ENCODE results near the gene FCMR. TPM values are rescaled to one million over a fixed set of nuclear protein-coding genes. Genes with fewer than 3 reads are reported as not detected.

The FCMR gene
- total and polyA plus RNA-seq, 10 of the 15 experiments (the other 5 are each of a cell fraction or from before 2014, with no cell fraction given), result 79.7 to 245 (median 123) TPM

DNA sequence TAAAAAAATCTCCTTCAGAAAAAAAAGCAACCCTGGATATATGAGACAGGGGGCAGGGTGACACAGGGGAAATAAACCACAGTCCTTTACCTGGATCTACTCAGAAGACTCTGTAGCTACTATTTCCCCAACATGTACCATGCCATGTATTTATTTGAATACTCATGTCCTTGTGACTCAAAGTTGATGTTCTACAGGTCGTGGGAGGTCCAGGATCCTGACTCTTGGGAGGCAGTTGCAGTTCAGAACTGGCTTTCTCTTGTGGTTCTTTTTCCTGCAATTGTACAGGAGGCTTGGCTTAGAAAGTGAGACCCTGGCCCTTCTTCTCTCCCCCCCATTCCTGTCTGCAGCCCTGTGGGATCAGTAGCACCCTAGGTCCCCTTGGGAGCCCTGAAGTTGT is 30.3 kb downstream of the FCMR start:
- H3K9me3 ChIP-seq (replicated peaks; ENCODE audit: control insufficient read depth, insufficient read depth, low read length), result no peaks in the 10 kb centered on the region
- H3K79me2 ChIP-seq (ENCODE audit: control insufficient read depth, insufficient read depth, low read length), result no peaks in the 10 kb centered on the region
- no TSS peak for BruUV-seq (replicated peaks)
- no peaks in the 10 kb centered on the region for H3K4me1 ChIP-seq (ENCODE audit: control insufficient read depth, insufficient read depth, low read length)
- intact Hi-C loops (cut with micrococcal nuclease; ENCODE audit: unreplicated experiment) (no loop called here), in situ Hi-C loops (cut with MboI) (no loop called here)
- WGBS (ENCODE audit: insufficient coverage, insufficient replicate concordance, low lambda C conversion rate, missing lambda C conversion rate), result 0% methylated on average over 1 of the region's 1 CpG
- H3K27ac ChIP-seq (ENCODE audit: control insufficient read depth, insufficient read depth), result no peak overlapping the region
- ATAC-seq, result no peak
- FAIRE-seq, result no peak
- SMC1A ChIA-PET (ENCODE audit: uncharacterized antibody, unreplicated experiment), result interaction anchor here (1.7 to 2.5 kb wide), 2 partner anchors 9 to 21 kb away, joined by 4 to 11 read pairs; no protein-coding TSS in a partner anchor
- RAD21 ChIA-PET (ENCODE audit: unreplicated experiment), result no interaction called here
- H2AFZ ChIP-seq (ENCODE audit: control insufficient read depth, low read depth, low read length), result no peak overlapping the region
- CTCF ChIA-PET, result interaction anchor here (1.4 to 1.5 kb wide), 2 partner anchors 20 to 157 kb away, joined by 4 read pairs; no protein-coding TSS in a partner anchor
- H3K9ac ChIP-seq (ENCODE audit: control insufficient read depth, insufficient read depth, low read length), result no peak overlapping the region
- POLR2A ChIA-PET, result no interaction called here
- no peak overlapping the region for H3K4me3 ChIP-seq
- H3K36me3 ChIP-seq (ENCODE audit: control insufficient read depth in 2 of 2, insufficient read depth in 2 of 2, low read length in 1 of 2), result no peaks in the 10 kb centered on the region
- no peak overlapping the region for H3K4me2 ChIP-seq (ENCODE audit: control insufficient read depth, insufficient read depth)
- no peak for DNase-seq (ENCODE audit: low read depth, low spot score)
- H4K20me1 ChIP-seq (ENCODE audit: control insufficient read depth, insufficient read depth), result no peaks in the 10 kb centered on the region
- H3K27me3 ChIP-seq (replicated peaks in 1 of 2; ENCODE audit: control insufficient read depth in 2 of 2, insufficient read depth in 2 of 2, low read length in 1 of 2), result no peaks in the 10 kb centered on the region
- TF ChIP-seq IKZF2 (IDR thresholded peaks at IDR 0.05) (no peak), KAT2A (conservative IDR thresholded peaks at IDR 0.05; ENCODE audit: control insufficient read depth, low read depth, low read length) (no peak), MEF2B (IDR thresholded peaks at IDR 0.05; ENCODE audit: partially characterized antibody, poor library complexity, severe bottlenecking) (no peak), BHLHE40 (IDR thresholded peaks at IDR 0.05; ENCODE audit: borderline replicate concordance in 1 of 2, low read depth in 2 of 2, low read length in 1 of 2) (no peak), NFYA (IDR thresholded peaks at IDR 0.05; ENCODE audit: borderline replicate concordance, low read depth, low read length) (no peak), CBX3 (IDR thresholded peaks at IDR 0.05; ENCODE audit: borderline replicate concordance, low read depth) (no peak), GABPA (IDR thresholded peaks at IDR 0.05; ENCODE audit: low read depth) (no peak), CHD4 (IDR thresholded peaks at IDR 0.05) (no peak), ESRRA (IDR thresholded peaks at IDR 0.05; ENCODE audit: low read length) (no peak), CHD2 (IDR thresholded peaks at IDR 0.05; ENCODE audit: borderline replicate concordance, low read depth, low read length) (no peak)
- TF ChIP-seq, protein P1, sequence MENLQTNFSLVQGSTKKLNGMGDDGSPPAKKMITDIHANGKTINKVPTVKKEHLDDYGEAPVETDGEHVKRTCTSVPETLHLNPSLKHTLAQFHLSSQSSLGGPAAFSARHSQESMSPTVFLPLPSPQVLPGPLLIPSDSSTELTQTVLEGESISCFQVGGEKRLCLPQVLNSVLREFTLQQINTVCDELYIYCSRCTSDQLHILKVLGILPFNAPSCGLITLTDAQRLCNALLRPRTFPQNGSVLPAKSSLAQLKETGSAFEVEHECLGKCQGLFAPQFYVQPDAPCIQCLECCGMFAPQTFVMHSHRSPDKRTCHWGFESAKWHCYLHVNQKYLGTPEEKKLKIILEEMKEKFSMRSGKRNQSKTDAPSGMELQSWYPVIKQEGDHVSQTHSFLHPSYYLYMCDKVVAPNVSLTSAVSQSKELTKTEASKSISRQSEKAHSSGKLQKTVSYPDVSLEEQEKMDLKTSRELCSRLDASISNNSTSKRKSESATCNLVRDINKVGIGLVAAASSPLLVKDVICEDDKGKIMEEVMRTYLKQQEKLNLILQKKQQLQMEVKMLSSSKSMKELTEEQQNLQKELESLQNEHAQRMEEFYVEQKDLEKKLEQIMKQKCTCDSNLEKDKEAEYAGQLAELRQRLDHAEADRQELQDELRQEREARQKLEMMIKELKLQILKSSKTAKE (IDR thresholded peaks at IDR 0.05; ENCODE audit: low read depth, poor library complexity, severe bottlenecking), result no peak
- TF ChIP-seq, protein P2, sequence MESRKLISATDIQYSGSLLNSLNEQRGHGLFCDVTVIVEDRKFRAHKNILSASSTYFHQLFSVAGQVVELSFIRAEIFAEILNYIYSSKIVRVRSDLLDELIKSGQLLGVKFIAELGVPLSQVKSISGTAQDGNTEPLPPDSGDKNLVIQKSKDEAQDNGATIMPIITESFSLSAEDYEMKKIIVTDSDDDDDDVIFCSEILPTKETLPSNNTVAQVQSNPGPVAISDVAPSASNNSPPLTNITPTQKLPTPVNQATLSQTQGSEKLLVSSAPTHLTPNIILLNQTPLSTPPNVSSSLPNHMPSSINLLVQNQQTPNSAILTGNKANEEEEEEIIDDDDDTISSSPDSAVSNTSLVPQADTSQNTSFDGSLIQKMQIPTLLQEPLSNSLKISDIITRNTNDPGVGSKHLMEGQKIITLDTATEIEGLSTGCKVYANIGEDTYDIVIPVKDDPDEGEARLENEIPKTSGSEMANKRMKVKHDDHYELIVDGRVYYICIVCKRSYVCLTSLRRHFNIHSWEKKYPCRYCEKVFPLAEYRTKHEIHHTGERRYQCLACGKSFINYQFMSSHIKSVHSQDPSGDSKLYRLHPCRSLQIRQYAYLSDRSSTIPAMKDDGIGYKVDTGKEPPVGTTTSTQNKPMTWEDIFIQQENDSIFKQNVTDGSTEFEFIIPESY (IDR thresholded peaks at IDR 0.05), result no peak
- TF ChIP-seq, protein P3, sequence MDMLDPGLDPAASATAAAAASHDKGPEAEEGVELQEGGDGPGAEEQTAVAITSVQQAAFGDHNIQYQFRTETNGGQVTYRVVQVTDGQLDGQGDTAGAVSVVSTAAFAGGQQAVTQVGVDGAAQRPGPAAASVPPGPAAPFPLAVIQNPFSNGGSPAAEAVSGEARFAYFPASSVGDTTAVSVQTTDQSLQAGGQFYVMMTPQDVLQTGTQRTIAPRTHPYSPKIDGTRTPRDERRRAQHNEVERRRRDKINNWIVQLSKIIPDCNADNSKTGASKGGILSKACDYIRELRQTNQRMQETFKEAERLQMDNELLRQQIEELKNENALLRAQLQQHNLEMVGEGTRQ (IDR thresholded peaks at IDR 0.05; ENCODE audit: borderline replicate concordance, low read depth, low read length), result no peak
- TF ChIP-seq, protein P4, sequence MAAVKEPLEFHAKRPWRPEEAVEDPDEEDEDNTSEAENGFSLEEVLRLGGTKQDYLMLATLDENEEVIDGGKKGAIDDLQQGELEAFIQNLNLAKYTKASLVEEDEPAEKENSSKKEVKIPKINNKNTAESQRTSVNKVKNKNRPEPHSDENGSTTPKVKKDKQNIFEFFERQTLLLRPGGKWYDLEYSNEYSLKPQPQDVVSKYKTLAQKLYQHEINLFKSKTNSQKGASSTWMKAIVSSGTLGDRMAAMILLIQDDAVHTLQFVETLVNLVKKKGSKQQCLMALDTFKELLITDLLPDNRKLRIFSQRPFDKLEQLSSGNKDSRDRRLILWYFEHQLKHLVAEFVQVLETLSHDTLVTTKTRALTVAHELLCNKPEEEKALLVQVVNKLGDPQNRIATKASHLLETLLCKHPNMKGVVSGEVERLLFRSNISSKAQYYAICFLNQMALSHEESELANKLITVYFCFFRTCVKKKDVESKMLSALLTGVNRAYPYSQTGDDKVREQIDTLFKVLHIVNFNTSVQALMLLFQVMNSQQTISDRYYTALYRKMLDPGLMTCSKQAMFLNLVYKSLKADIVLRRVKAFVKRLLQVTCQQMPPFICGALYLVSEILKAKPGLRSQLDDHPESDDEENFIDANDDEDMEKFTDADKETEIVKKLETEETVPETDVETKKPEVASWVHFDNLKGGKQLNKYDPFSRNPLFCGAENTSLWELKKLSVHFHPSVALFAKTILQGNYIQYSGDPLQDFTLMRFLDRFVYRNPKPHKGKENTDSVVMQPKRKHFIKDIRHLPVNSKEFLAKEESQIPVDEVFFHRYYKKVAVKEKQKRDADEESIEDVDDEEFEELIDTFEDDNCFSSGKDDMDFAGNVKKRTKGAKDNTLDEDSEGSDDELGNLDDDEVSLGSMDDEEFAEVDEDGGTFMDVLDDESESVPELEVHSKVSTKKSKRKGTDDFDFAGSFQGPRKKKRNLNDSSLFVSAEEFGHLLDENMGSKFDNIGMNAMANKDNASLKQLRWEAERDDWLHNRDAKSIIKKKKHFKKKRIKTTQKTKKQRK (IDR thresholded peaks at IDR 0.05; ENCODE audit: low read depth, low read length), result no peak

Measured in GM12878 (cell line).